ENCODE results near the gene AGAP1. TPM values are rescaled to one million over a fixed set of nuclear protein-coding genes. Genes with fewer than 3 reads are reported as not detected.

The AGAP1 gene
- total RNA-seq, 2 donors from 2014 or later = 32.8 to 34.7 TPM

- H3K27ac ChIP-seq (ENCODE audit: low read depth, low read length) = no peak overlapping the region
- Mint-ChIP-seq H3K27ac (no peak overlapping the region), H3K27me3 (ENCODE audit: insufficient read depth) (peaks cover 38% of the 10 kb centered on the region), H3K4me3 (peak overlapping the region; percentile 2), H3K36me3 (ENCODE audit: low read depth) (peaks cover 3% of the 10 kb centered on the region), H3K4me1 (peaks cover 22% of the 10 kb centered on the region), H3K9me3 (no peaks in the 10 kb centered on the region)
- H3K9ac ChIP-seq (ENCODE audit: extremely low read depth, low read length, poor library complexity, severe bottlenecking) = no peak overlapping the region
- peak; percentile 73 for DNase-seq
- H3K9me3 ChIP-seq (ENCODE audit: control insufficient read depth, low read length) = no peaks in the 10 kb centered on the region
- no peaks in the 10 kb centered on the region for H3K27me3 ChIP-seq (ENCODE audit: control insufficient read depth, insufficient read depth, low read length, poor library complexity, severe bottlenecking)
- H3K4me3 ChIP-seq (ENCODE audit: low read length) = no peak overlapping the region
- no peak for TF ChIP-seq CTCF (conservative IDR thresholded peaks at IDR 0.05)
- H3K4me1 ChIP-seq (ENCODE audit: control insufficient read depth, insufficient read depth, low read length) = peaks cover 3% of the 10 kb centered on the region
- H3K36me3 ChIP-seq (ENCODE audit: control insufficient read depth, insufficient read depth, low read length) = no peaks in the 10 kb centered on the region
- 58 to 69% methylated on average over 18 to 21 of the region's 21 CpGs for WGBS, 2 experiments (ENCODE audit: insufficient coverage in 1 of 2, insufficient read length in 1 of 2)
Observed at GRCh38 chr2:235903782-235904584, 410.1 kb downstream of the AGAP1 start.

- peaks cover 3% of the 10 kb centered on the region for H3K4me1 ChIP-seq (ENCODE audit: control insufficient read depth, insufficient read depth, low read length)
- H3K9me3 Mint-ChIP-seq = no peaks in the 10 kb centered on the region
- no peak overlapping the region for H3K27ac ChIP-seq (ENCODE audit: low read depth, low read length)
- H3K27ac Mint-ChIP-seq = no peak overlapping the region
- peaks cover 22% of the 10 kb centered on the region for H3K4me1 Mint-ChIP-seq
- no peaks in the 10 kb centered on the region for H3K36me3 ChIP-seq (ENCODE audit: control insufficient read depth, insufficient read depth, low read length)
- DNase-seq = no peak
- H3K4me3 Mint-ChIP-seq = no peak overlapping the region
- H3K27me3 ChIP-seq (ENCODE audit: control insufficient read depth, insufficient read depth, low read length, poor library complexity, severe bottlenecking) = no peaks in the 10 kb centered on the region
- no peak for TF ChIP-seq CTCF (conservative IDR thresholded peaks at IDR 0.05)
- peaks cover 9% of the 10 kb centered on the region for H3K36me3 Mint-ChIP-seq (ENCODE audit: low read depth)
- H3K9me3 ChIP-seq (ENCODE audit: control insufficient read depth, low read length) = no peaks in the 10 kb centered on the region
- peaks cover 37% of the 10 kb centered on the region for H3K27me3 Mint-ChIP-seq (ENCODE audit: insufficient read depth)
- H3K4me3 ChIP-seq (ENCODE audit: low read length) = no peak overlapping the region
- no peak overlapping the region for H3K9ac ChIP-seq (ENCODE audit: extremely low read depth, low read length, poor library complexity, severe bottlenecking)
- WGBS, 2 experiments (ENCODE audit: insufficient coverage in 1 of 2, insufficient read length in 1 of 2) = 26 to 48% methylated on average over 4 to 6 of the region's 6 CpGs
Observed at GRCh38 chr2:235904585-235904931, 410.7 kb downstream of the AGAP1 start.

- Histone ChIP-seq H3K9me3 (ENCODE audit: control insufficient read depth, low read length) (no peaks in the 10 kb centered on the region), H3K36me3 (ENCODE audit: control insufficient read depth, insufficient read depth, low read length) (no peaks in the 10 kb centered on the region), H3K9ac (ENCODE audit: extremely low read depth, low read length, poor library complexity, severe bottlenecking) (no peak overlapping the region), H3K27me3 (ENCODE audit: control insufficient read depth, insufficient read depth, low read length, poor library complexity, severe bottlenecking) (no peaks in the 10 kb centered on the region), H3K4me3 (ENCODE audit: low read length) (no peak overlapping the region), H3K4me1 (ENCODE audit: control insufficient read depth, insufficient read depth, low read length) (peaks cover 3% of the 10 kb centered on the region), H3K27ac (ENCODE audit: low read depth, low read length) (no peak overlapping the region)
- WGBS, 2 experiments (ENCODE audit: insufficient coverage in 1 of 2, insufficient read length in 1 of 2) = 91 to 93% methylated on average over 5 to 6 of the region's 6 CpGs
- H3K27ac Mint-ChIP-seq = no peak overlapping the region
- H3K4me3 Mint-ChIP-seq = no peak overlapping the region
- peaks cover 27% of the 10 kb centered on the region for H3K27me3 Mint-ChIP-seq (ENCODE audit: insufficient read depth)
- no peaks in the 10 kb centered on the region for H3K9me3 Mint-ChIP-seq
- peaks cover 15% of the 10 kb centered on the region for H3K4me1 Mint-ChIP-seq
- DNase-seq = no peak
- peaks cover 14% of the 10 kb centered on the region for H3K36me3 Mint-ChIP-seq (ENCODE audit: low read depth)
- TF ChIP-seq CTCF (conservative IDR thresholded peaks at IDR 0.05) = no peak
Observed at GRCh38 chr2:235908826-235909225, 415.0 kb downstream of the AGAP1 start.

All from endodermal cell (in vitro differentiated cells).